GM19025 (cell line): Measurements from ENCODE around the gene TEKT5.
"Not testable (repeated sequence)": the region's sequence is repeated elsewhere in the genome, so short reads cannot be mapped to it uniquely, and the experiment has no call there.

Experiments
- ATAC-seq: cut with Tn5 transposase; IDR thresholded peaks from one replicate; pipeline ENCODE4 v1.9.1; 2021; ENCODE audit warnings: mild to moderate bottlenecking, low read depth, moderate library complexity; ENCODE audit not compliant: unreplicated experiment

Gene TEKT5

GRCh38 chr16:10661737-10662136, 33.0 kb downstream of the TEKT5 start:
- no peak for ATAC-seq

DNA sequence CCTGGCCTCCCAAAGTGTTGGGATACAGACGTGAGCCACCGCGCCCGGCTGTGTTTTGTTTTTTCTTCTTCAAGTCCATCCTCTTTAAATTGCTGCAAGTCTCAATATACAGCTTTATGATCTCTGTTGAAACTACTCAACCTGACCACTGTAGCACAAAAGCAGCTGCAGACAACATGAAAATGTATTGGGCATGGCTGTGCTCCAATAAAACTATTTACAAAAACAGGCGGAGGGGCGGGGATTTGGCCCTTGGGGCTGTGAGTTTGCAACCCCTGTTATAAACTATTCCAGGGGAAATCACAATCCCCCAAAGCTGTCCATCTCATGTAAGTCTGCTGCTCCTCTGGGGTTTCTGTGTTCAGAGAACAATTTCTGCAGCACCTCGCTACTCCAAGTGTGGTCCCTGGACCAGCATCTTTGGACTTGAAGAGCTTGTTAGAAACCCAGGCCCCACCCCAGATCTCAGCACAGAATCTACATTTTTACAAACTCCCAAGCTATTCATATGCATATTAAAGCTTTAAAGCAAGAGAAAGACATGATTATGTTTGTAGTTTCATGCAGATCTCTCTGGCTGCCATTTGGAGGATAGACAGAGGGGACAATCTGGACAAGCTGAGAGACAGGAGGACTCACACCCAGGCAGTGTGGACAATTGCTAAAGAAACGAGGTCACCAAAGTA, 33.6 kb downstream of the TEKT5 start:
- no peak for ATAC-seq

DNA sequence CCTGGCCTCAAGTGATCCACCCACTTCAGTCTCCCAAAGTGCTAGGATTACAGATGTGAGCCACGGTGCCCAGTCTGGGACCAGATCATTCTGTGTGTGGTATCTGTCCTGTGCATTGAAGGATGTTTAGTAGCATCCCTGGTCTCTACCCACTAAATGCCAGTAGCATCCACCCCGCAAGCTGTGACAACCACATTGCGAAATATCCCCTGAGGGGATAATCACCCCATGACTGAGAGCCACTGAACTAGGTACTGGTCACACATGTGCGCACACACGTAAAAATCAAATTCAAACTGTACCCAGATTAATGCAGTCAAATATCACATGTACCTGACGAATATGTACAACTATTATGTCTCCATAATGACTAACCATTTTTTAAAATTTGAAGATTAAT, 35.8 kb downstream of the TEKT5 start:
- no peak for ATAC-seq

DNA sequence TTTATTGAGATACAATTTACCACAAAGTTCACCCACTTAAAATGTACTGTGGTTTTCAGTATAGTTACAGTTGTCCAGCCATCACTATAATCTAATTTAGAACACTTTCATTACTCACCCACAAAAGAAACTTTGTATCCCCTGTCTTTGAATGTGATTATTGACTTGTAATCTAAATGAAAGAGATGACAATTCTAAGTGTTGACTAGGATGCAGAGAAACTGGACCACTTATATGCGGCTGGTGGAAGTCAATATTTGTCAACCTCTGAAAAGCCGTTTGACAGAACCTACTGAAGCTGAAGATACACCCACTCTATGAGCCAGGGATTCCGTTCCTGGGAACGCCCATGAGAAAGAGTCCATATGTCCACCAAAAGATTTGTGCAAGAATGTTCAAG, 36.8 kb downstream of the TEKT5 start:
- ATAC-seq = no peak

DNA sequence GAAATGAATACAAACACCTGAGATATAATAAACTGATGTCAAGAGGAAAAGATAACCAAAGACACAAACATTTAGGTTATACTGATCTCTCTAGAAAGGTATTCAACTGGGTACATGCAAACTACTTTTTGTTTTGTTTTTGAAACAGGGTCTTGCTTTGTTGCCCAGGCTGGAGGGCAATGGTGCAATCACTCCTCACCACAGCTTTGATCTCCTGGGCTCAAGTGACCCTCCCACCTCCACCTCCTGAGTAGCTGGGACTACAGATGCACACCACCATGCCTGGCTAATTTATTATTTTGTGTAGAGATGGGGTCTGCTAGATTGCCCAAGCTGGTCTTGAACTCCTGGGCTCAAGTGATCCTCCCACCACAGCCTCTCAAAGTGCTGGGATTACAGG, 38.1 kb downstream of the TEKT5 start:
- ATAC-seq = no peak

GRCh38 chr16:10655415-10655977, 39.2 kb downstream of the TEKT5 start:
- ATAC-seq = no peak

GRCh38 chr16:10654592-10655414, 39.9 kb downstream of the TEKT5 start:
- ATAC-seq = no peak

GRCh38 chr16:10652730-10653590, 41.8 kb downstream of the TEKT5 start:
- no peak for ATAC-seq

GRCh38 chr16:10649098-10649497, 45.6 kb downstream of the TEKT5 start:
- ATAC-seq = not testable (repeated sequence)

- ATAC-seq = no peak
Observed at GRCh38 chr16:10647721-10648296, 46.9 kb downstream of the TEKT5 start.

- no peak for ATAC-seq
Observed at GRCh38 chr16:10647264-10647720, 47.4 kb downstream of the TEKT5 start.

DNA sequence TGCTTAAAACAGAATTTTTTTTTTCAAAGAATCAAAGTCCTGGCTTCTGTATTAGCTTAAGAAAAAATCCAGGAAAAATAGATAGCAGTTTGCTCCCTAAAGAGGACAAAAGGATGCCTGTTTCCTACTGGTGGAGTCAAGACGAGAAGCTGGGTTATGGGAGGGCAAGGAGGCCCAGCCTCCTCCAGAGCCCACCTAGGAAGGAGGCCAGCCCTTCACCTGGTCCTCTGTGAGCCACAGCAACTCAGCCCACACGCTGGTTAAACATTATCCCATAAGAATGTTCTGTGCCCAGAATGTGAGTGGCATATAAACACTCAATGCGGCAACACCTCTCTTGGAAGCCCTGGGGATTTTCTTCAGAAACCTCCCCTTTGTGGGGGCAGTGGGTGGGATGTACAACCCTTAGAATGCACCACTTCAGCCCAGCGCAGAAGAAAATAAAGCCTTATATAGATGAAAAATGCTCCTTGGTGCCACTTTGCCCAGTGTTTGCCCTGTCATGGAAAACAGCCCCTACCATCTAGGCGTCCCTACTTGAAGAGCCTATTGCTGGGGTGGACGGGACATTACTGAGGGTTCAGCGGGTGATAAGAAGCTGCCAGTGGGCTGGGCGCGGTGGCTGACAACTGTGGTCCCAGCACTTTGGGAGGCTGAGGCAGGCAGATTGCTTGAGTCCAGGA, 48.0 kb downstream of the TEKT5 start:
- no peak for ATAC-seq

DNA sequence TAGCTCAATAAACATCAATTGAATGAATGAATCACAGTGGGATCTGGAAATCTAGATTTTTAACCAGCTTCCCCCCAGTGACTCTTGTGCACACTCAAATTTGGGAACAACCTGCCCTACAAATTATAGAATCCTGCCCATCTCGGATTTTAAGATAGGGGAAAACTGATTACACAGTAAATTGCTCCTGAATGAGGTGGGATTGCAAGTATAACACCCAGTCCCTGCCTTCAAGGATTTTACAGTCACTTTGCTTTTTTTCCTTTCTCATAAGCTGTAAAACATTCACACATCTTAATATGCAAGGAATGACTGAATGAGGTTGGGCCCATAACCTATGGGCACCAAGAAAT, 48.5 kb downstream of the TEKT5 start:
- no peak for ATAC-seq

- ATAC-seq = no peak
Observed at GRCh38 chr16:10644092-10644491, 50.6 kb downstream of the TEKT5 start.

DNA sequence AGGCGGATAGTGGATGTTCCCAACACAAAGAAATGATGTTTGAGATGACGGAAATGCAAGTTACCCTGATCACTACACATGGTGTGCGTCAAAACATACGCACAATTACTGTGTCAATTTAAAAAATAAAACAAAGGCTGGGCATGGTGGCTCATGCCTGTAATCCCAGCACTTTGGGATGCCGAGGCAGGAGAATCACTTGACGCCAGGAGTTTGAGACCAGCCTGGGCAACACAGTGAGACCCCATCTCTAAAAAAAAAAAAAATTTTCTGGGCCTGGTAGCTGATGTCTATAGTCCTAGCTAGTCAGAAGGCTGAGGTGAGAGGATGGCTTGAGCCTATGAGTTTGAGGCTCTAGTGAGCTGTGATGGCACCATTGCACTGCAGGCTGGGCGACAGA, 51.8 kb downstream of the TEKT5 start:
- ATAC-seq = no peak

GRCh38 chr16:10641953-10642949, 52.5 kb downstream of the TEKT5 start:
- no peak for ATAC-seq

DNA sequence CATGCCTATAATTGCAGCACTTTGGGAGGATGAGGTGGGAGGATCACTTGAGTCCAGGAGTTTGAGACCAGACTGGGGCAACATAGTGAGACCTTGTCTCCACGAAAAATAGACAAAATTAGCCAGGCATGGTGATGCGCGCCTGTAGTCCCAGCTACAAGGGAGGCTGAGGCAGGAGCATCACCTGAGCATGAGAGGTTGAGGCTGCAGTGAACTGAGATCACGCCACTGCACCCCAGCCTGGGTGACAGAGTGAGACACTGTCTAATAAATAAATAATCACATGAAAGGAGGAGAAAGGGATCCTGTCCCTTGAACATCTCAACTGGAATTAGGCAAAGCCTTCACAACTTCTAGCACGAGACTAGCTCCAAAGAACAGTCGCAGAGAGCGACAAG, 53.2 kb downstream of the TEKT5 start:
- ATAC-seq = no peak

GRCh38 chr16:10640934-10641333, 53.8 kb downstream of the TEKT5 start:
- ATAC-seq = no peak

- no peak for ATAC-seq
Observed at GRCh38 chr16:10638101-10638500, 56.6 kb downstream of the TEKT5 start.
